ENCODE data around the gene CREBBP. TPM values are rescaled to one million over a fixed set of nuclear protein-coding genes. Genes with fewer than 3 reads are reported as not detected.

The CREBBP gene
- polyA plus RNA-seq, 1 of the 3 experiments (the other 2 are of a cell fraction) = 5.7 TPM

DNA sequence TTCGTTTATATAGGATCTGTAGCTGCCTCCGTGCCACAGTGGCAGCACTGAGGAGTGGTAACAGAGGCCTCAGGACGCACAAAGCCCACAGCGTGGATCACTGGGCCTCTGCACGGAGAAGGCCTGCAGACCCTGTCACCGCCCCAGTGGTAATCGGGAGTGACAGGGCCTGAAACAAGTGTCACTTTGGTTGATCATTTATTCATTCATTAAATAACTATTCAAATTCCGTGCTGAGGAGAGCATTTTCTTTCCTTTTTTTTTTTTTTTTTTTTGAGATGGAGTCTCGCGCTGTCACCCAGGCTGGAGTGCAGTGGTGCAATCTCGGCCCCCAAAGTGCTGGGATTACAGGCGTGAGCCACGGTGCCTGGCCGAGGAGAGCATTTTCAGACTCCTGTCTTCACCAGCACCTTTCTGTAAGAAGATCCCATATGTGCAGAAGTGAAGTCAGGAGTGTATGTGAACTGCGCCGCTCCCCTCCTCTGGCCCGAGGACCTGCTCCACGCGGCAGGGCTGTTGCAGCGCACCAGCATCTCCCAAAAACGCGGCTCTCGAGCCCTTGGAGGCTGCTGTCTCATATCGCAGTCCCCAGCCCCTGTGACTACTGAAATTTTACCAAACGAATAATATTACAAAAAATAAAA is 118.3 kb downstream of the CREBBP start:
- no peak for TF ChIP-seq SIN3A (IDR thresholded peaks at IDR 0.05; ENCODE audit: borderline replicate concordance, low read depth, low read length)
- no peak for TF ChIP-seq CHD2 (IDR thresholded peaks at IDR 0.05; ENCODE audit: low read length, partially characterized antibody)
- no peak for TF ChIP-seq NFIC (IDR thresholded peaks at IDR 0.05; ENCODE audit: borderline replicate concordance)
- TF ChIP-seq, protein P1, sequence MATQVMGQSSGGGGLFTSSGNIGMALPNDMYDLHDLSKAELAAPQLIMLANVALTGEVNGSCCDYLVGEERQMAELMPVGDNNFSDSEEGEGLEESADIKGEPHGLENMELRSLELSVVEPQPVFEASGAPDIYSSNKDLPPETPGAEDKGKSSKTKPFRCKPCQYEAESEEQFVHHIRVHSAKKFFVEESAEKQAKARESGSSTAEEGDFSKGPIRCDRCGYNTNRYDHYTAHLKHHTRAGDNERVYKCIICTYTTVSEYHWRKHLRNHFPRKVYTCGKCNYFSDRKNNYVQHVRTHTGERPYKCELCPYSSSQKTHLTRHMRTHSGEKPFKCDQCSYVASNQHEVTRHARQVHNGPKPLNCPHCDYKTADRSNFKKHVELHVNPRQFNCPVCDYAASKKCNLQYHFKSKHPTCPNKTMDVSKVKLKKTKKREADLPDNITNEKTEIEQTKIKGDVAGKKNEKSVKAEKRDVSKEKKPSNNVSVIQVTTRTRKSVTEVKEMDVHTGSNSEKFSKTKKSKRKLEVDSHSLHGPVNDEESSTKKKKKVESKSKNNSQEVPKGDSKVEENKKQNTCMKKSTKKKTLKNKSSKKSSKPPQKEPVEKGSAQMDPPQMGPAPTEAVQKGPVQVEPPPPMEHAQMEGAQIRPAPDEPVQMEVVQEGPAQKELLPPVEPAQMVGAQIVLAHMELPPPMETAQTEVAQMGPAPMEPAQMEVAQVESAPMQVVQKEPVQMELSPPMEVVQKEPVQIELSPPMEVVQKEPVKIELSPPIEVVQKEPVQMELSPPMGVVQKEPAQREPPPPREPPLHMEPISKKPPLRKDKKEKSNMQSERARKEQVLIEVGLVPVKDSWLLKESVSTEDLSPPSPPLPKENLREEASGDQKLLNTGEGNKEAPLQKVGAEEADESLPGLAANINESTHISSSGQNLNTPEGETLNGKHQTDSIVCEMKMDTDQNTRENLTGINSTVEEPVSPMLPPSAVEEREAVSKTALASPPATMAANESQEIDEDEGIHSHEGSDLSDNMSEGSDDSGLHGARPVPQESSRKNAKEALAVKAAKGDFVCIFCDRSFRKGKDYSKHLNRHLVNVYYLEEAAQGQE (IDR thresholded peaks at IDR 0.05; ENCODE audit: low read depth, low read length) = no peak
- no peak for TF ChIP-seq RAD21 (IDR thresholded peaks at IDR 0.05; ENCODE audit: low read length)
- TF ChIP-seq, protein P2, sequence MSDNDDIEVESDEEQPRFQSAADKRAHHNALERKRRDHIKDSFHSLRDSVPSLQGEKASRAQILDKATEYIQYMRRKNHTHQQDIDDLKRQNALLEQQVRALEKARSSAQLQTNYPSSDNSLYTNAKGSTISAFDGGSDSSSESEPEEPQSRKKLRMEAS (IDR thresholded peaks at IDR 0.05; ENCODE audit: low read depth) = no peak
- TF ChIP-seq, protein P3, sequence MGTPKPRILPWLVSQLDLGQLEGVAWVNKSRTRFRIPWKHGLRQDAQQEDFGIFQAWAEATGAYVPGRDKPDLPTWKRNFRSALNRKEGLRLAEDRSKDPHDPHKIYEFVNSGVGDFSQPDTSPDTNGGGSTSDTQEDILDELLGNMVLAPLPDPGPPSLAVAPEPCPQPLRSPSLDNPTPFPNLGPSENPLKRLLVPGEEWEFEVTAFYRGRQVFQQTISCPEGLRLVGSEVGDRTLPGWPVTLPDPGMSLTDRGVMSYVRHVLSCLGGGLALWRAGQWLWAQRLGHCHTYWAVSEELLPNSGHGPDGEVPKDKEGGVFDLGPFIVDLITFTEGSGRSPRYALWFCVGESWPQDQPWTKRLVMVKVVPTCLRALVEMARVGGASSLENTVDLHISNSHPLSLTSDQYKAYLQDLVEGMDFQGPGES (IDR thresholded peaks at IDR 0.05; ENCODE audit: low read depth, low read length) = no peak
- TF ChIP-seq TAF1 (IDR thresholded peaks at IDR 0.05; ENCODE audit: borderline replicate concordance, low read depth, low read length) = no peak
- TF ChIP-seq RFX5 (IDR thresholded peaks at IDR 0.05; ENCODE audit: low read length) = no peak
- TF ChIP-seq RCOR1 (IDR thresholded peaks at IDR 0.05; ENCODE audit: low read length) = no peak
- TF ChIP-seq FOXM1 (IDR thresholded peaks at IDR 0.05; ENCODE audit: low read depth) = no peak
- no peak for TF ChIP-seq USF1 (IDR thresholded peaks at IDR 0.05; ENCODE audit: borderline replicate concordance, low read depth)
- TF ChIP-seq ELF1 (IDR thresholded peaks at IDR 0.05) = no peak
- no peak for TF ChIP-seq NRF1 (IDR thresholded peaks at IDR 0.05; ENCODE audit: low read depth, low read length)
- TF ChIP-seq USF2 (IDR thresholded peaks at IDR 0.05; ENCODE audit: borderline replicate concordance, low read depth, low read length) = no peak
- no peak for TF ChIP-seq EZH2phosphoT487 (IDR thresholded peaks at IDR 0.05; ENCODE audit: borderline replicate concordance, low read depth)
- no peak for TF ChIP-seq PBX3 (IDR thresholded peaks at IDR 0.05)
- no peaks in the 10 kb centered on the region for H3F3A ChIP-seq (replicated peaks; ENCODE audit: insufficient read depth)
- H3K79me2 ChIP-seq (ENCODE audit: insufficient read depth) = peaks cover 29% of the 10 kb centered on the region; the same call in 1 of the 2 replicates
- peaks cover 26 to 52% of the 10 kb centered on the region in 2 experiments for H3K36me3 ChIP-seq (replicated peaks in 1 of 2; ENCODE audit: control insufficient read depth in 1 of 2, insufficient read depth in 2 of 2, low read length in 1 of 2)
- H3K4me1 ChIP-seq (ENCODE audit: control insufficient read depth in 1 of 2, insufficient read depth in 2 of 2, low read depth in 1 of 2, low read length in 1 of 2) = peaks cover 0 to 9% of the 10 kb centered on the region in 2 experiments; a peak in 1 of 4 replicates
- CTCF ChIA-PET = no interaction called here
- DNase-seq = peak; percentile 39
- H3K9me3 ChIP-seq = no peaks in the 10 kb centered on the region
- POLR2A ChIA-PET = no interaction called here
- H3K27ac ChIP-seq (ENCODE audit: low read depth in 2 of 2, low read length in 1 of 2) = no peak overlapping the region
- 93% methylated on average over 25 of the region's 25 CpGs for WGBS (ENCODE audit: low lambda C conversion rate)
- H4K20me1 ChIP-seq (ENCODE audit: insufficient read depth) = peaks cover 10% of the 10 kb centered on the region
- H2AFZ ChIP-seq (ENCODE audit: low read depth) = no peak overlapping the region
- H3K9me2 ChIP-seq = no peaks in the 10 kb centered on the region
- H3K9ac ChIP-seq = no peak overlapping the region
- no peaks in the 10 kb centered on the region for H3K27me3 ChIP-seq (ENCODE audit: insufficient read depth)
- H3K4me2 ChIP-seq = no peak overlapping the region
- H3K4me3 ChIP-seq (ENCODE audit: low read depth in 2 of 2, low read length in 1 of 2) = no peak overlapping the region
